Gastrocnemius medialis (tissue), 4 donors: Measurements from ENCODE around the gene PSME3IP1. TPM values are rescaled to one million over a fixed set of nuclear protein-coding genes. Genes with fewer than 3 reads are reported as not detected.

Experiments
- ATAC-seq, 2 donors: fragments of 150-250 bp; one replicate each; pipeline ENCODE4 v1.9.1; 2016
- DNase-seq, 2 donors: peaks; one replicate each; pipeline ENCODE4 v3.0.0-alpha.2; 2019
- H3K27ac ChIP-seq, 4 donors: fragments of 200-600 bp; sonication (generic); 1 replicate in 1 of 4; 2 replicates in 3 of 4; pipeline ENCODE4 v1.5.1; 2016 to 2018; ENCODE audit warnings: mild to moderate bottlenecking in 2 of 4, moderate library complexity in 1 of 4
- H3K27me3 ChIP-seq, 3 donors: fragments of 200-600 bp; sonication (generic) in 2 of 3; 1 replicate in 1 of 3; 2 replicates in 2 of 3; pipeline versions ENCODE4 v1.5.1 to v1.6.0; 2016 to 2019; ENCODE audit warnings: mild to moderate bottlenecking in 1 of 3, moderate library complexity in 1 of 3
- H3K36me3 ChIP-seq, 2 donors: fragments of 200-600 bp; sonication (generic) in 1 of 2; one replicate each; pipeline ENCODE4 v1.5.1; 2017 to 2018
- H3K4me1 ChIP-seq, 2 donors: fragments of 200-600 bp; sonication (generic) in 1 of 2; one replicate each; pipeline ENCODE4 v1.5.1; 2016 to 2017; ENCODE audit warnings: mild to moderate bottlenecking in 2 of 2
- H3K4me3 ChIP-seq, 4 donors: fragments of 200-600 bp; sonication (generic) in 3 of 4; 1 replicate in 1 of 4; 2 replicates in 3 of 4; pipeline ENCODE4 v1.5.1; 2016 to 2019; ENCODE audit warnings: mild to moderate bottlenecking in 2 of 4
- H3K9me3 ChIP-seq, 3 donors: fragments of 200-600 bp; sonication (generic) in 2 of 3; 1 replicate in 1 of 3; 2 replicates in 2 of 3; pipeline ENCODE4 v1.5.1; 2016 to 2019
- POLR2A ChIP-seq, 2 donors: fragments of 450-650 bp; IDR thresholded peaks; one replicate each; pipeline ENCODE4 v1.6.1; 2017; ENCODE audit warnings: antibody characterized with exemption in 2 of 2, mild to moderate bottlenecking in 2 of 2, moderate library complexity in 2 of 2
- in situ Hi-C, 4 donors: fragments of 200-750 bp; cut with MboI; loops; one replicate each; pipeline versions ENCODE4 v1.15.0 to v1.8.0; 2017; ENCODE audit warnings: low sequenced_read_pairs in 4 of 4
- intact Hi-C: fragments of 100-400 bp; cut with DNase I; formaldehyde crosslinking; loops from one replicate; pipeline ENCODE4 v1.15.1; 2023; ENCODE audit warnings: low total_unique reads
- total RNA-seq, 4 donors: library from RNA; depleted of rRNA; stranded (reverse); fragments of >200 nt; gene quantifications; one replicate each; pipeline versions ENCODE4 v1.1.0 to v1.2.3, GENCODE V29; 2016
- TF ChIP-seq, protein P1 (sequence below), 5 experiments: fragments of 450-650 bp in 3 of 5; fragments of 200-600 bp in 2 of 5; sonication (generic) in 2 of 5; IDR thresholded peaks in 4 of 5; conservative IDR thresholded peaks in 1 of 5; 1 replicate in 4 of 5; 2 replicates in 1 of 5; pipeline ENCODE4 v1.5.1; 2016 to 2019; ENCODE audit warnings: antibody characterized with exemption in 5 of 5, mild to moderate bottlenecking in 3 of 5, moderate library complexity in 3 of 5

The PSME3IP1 gene
- total RNA-seq, 4 donors from 2014 or later = 43.8 to 57.6 (median 53.4) TPM

DNA sequence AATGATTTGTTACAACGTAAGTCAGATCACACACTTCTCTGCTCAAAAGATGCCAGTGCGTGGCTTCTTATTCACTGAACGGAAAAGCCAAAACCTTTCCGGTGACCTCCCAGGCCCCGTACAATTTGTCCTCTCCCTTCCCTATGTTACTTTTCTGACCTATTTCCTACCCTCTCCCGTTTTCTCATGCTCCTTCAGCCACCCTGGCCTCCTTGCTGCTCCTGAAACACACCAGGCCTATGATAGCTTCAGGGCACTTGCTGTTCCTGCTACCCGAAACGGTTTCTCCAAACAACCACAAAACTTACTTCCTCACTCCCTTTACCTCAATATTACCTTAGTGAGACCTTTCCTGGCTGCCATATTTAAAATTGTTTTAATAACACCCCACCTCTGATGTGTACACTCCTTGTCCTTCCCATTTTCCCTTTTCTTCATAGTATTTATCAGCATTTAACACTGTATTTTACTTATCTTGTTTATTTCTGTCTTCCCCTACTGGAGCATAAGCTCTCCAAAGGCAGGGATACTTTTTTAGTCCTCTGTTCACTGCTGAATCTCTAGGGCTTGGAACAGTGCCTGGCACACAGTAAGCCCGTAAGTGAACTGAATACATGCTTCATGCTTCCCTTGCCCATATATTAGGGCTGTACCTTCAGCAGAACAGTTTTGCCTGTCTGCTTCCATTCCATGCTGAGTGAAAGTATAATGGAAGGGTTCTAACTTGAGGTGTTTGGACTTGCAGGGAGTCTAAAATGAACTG lies 48.3 kb upstream of the PSME3IP1 start:
- H3K4me3 ChIP-seq = no peak overlapping the region
- H3K27me3 ChIP-seq = no peaks in the 10 kb centered on the region
- ATAC-seq (no peak), DNase-seq (no peak)
- intact Hi-C loops = no loop called here
- H3K36me3 ChIP-seq = peaks cover 0 to 72% of the 10 kb centered on the region in 2 donors
- no peaks in the 10 kb centered on the region for H3K4me1 ChIP-seq
- in situ Hi-C loops = no loop called here
- H3K9me3 ChIP-seq = no peaks in the 10 kb centered on the region
- no peak overlapping the region for H3K27ac ChIP-seq
- TF ChIP-seq, protein P1, sequence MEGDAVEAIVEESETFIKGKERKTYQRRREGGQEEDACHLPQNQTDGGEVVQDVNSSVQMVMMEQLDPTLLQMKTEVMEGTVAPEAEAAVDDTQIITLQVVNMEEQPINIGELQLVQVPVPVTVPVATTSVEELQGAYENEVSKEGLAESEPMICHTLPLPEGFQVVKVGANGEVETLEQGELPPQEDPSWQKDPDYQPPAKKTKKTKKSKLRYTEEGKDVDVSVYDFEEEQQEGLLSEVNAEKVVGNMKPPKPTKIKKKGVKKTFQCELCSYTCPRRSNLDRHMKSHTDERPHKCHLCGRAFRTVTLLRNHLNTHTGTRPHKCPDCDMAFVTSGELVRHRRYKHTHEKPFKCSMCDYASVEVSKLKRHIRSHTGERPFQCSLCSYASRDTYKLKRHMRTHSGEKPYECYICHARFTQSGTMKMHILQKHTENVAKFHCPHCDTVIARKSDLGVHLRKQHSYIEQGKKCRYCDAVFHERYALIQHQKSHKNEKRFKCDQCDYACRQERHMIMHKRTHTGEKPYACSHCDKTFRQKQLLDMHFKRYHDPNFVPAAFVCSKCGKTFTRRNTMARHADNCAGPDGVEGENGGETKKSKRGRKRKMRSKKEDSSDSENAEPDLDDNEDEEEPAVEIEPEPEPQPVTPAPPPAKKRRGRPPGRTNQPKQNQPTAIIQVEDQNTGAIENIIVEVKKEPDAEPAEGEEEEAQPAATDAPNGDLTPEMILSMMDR (IDR thresholded peaks at IDR 0.05 in 4 of 5, conservative IDR thresholded peaks at IDR 0.05 in 1 of 5) = no peak
- TF ChIP-seq POLR2A (IDR thresholded peaks at IDR 0.05) = no peak

DNA sequence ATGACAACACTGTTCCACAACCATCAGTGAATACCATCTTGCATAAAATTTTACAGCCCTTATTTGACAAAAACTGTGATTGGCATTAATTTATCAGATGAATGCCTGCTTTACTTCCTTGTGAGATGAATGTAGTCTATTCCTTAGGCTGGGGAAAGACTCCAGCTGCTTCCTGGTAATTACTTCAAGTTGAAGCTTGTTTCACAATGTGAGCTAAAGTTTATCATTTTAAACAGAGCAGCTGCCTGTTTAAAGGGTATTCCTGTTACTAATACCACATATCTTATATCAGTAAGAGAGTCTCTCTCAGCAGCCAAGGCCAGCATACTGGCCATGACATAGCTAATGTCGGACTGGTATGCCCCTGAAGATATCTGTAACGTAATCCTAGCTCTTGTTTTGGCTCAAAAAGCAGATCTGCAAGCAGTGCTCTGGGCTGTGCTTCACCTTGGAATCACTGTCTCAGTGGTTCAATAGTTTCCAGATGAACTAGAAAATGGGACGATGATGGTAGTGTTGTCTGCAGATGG lies 46.0 kb upstream of the PSME3IP1 start:
- Histone ChIP-seq H3K4me1 (no peaks in the 10 kb centered on the region), H3K27ac (no peak overlapping the region), H3K4me3 (no peak overlapping the region), H3K27me3 (no peaks in the 10 kb centered on the region), H3K36me3 (peaks cover 0 to 89% of the 10 kb centered on the region in 2 donors), H3K9me3 (no peaks in the 10 kb centered on the region)
- no peak for TF ChIP-seq POLR2A (IDR thresholded peaks at IDR 0.05)
- TF ChIP-seq, protein P1 (IDR thresholded peaks at IDR 0.05 in 4 of 5, conservative IDR thresholded peaks at IDR 0.05 in 1 of 5) = no peak
- ATAC-seq (no peak), DNase-seq (no peak)
- in situ Hi-C loops (no loop called here), intact Hi-C loops (no loop called here)

DNA sequence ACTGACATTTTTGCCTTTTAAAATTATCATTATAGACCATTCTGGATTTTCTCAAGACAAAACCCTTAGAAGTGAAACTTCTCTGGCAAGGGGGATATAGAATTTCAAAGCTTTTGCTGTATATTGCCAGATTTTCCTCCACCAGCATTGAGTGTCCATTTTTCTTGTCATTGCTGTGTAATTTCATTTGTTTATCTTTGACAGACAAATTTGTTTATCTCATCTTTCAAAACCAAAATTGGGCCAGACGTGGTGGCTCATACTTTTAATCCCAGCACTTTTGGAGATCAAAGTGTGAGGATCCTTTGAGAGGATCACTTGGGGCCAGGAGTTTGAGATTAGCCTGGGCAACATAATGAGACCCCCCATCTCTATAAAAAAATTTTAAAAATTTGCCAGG lies 43.2 kb upstream of the PSME3IP1 start:
- Histone ChIP-seq H3K36me3 (peaks cover 0 to 94% of the 10 kb centered on the region in 2 donors), H3K27me3 (no peaks in the 10 kb centered on the region), H3K9me3 (no peaks in the 10 kb centered on the region), H3K4me3 (no peak overlapping the region), H3K4me1 (no peaks in the 10 kb centered on the region), H3K27ac (no peak overlapping the region)
- DNase-seq (no peak), ATAC-seq (no peak)
- no peak for TF ChIP-seq POLR2A (IDR thresholded peaks at IDR 0.05)
- TF ChIP-seq, protein P1 (IDR thresholded peaks at IDR 0.05 in 4 of 5, conservative IDR thresholded peaks at IDR 0.05 in 1 of 5) = no peak
- intact Hi-C loops (no loop called here), in situ Hi-C loops (no loop called here)

DNA sequence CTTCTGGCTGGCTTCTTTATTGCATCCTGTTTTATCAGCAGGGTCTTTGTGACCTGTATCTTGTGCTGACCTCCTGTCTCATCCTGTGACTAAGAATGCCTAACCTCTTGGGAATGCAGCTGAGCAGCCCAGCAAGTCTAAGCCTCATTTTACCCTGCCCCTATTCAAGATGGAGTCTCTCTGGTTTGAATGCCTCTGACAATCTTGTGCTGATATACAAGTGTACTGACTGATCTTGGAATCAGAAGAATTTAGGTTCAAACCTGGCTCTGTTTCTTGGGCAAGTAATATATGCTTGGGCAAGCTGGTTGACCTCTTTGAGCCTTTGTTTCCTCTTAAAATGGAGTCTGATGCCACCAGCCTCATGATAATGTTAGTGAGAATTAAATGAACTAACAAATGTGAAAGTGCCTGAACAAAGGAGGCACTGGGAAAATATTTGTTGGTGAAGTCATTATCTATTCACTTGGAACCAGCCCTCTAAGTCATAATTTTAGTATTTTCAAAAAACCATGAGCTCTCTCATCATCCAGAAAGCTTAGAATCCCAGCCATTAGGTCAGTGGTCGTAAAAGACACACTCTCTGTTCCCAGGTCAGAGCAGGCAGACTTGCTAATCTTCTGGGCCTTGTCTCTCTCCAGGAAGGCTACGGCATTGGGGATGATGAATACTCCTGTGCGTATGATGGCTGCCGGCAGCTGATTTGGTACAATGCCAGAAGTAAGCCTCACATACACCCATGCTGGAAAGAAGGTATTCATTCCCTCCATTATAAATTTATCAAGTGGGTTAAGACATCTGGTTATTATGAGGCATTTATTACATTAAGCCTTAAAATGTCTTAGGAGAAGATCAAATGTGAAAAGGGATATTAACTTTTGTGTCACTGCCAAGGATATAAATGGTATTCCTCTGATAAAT lies 41.1 kb upstream of the PSME3IP1 start:
- H3K9me3 ChIP-seq = no peaks in the 10 kb centered on the region
- peaks cover 3 to 96% of the 10 kb centered on the region in 2 donors for H3K36me3 ChIP-seq
- DNase-seq (no peak), ATAC-seq (no peak)
- H3K27me3 ChIP-seq = no peaks in the 10 kb centered on the region
- H3K4me3 ChIP-seq = no peak overlapping the region
- intact Hi-C loops = no loop called here
- in situ Hi-C loops = no loop called here
- TF ChIP-seq POLR2A (IDR thresholded peaks at IDR 0.05) = no peak
- TF ChIP-seq, protein P1 (IDR thresholded peaks at IDR 0.05 in 4 of 5, conservative IDR thresholded peaks at IDR 0.05 in 1 of 5) = no peak
- H3K4me1 ChIP-seq = no peaks in the 10 kb centered on the region
- H3K27ac ChIP-seq = no peak overlapping the region
